ENCODE measurements around the gene PIGV.
"Not testable (repeated sequence)": the region's sequence is repeated elsewhere in the genome, so short reads cannot be mapped to it uniquely, and the experiment has no call there.

PIGV gene

DNA sequence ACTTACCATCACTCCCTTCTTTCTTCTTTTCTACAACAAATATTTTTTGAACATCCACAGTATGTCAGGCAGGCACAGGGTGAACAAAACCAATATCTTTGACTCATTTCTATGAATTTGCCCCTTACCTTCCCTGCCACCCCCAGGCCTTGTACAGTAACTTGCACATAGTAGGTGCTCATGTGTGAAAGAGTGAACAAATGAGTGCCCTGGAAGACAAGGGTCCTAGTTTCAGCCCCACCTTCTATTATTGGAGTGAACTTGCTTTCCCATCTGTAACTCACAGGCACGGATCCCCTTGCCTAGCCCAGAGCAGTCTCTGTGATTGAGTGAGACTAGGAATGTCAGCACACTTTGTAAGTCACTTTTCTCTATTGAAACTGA, 51.6 kb downstream of the PIGV start:
- TF ChIP-seq EZH2phosphoT487 (IDR thresholded peaks at IDR 0.05; ENCODE audit: borderline replicate concordance) = no peak
- TF ChIP-seq, protein P1, sequence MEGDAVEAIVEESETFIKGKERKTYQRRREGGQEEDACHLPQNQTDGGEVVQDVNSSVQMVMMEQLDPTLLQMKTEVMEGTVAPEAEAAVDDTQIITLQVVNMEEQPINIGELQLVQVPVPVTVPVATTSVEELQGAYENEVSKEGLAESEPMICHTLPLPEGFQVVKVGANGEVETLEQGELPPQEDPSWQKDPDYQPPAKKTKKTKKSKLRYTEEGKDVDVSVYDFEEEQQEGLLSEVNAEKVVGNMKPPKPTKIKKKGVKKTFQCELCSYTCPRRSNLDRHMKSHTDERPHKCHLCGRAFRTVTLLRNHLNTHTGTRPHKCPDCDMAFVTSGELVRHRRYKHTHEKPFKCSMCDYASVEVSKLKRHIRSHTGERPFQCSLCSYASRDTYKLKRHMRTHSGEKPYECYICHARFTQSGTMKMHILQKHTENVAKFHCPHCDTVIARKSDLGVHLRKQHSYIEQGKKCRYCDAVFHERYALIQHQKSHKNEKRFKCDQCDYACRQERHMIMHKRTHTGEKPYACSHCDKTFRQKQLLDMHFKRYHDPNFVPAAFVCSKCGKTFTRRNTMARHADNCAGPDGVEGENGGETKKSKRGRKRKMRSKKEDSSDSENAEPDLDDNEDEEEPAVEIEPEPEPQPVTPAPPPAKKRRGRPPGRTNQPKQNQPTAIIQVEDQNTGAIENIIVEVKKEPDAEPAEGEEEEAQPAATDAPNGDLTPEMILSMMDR (conservative IDR thresholded peaks at IDR 0.05; ENCODE audit: low read length) = no peak
- Histone ChIP-seq H3K4me1 (ENCODE audit: insufficient read depth, low read length, poor library complexity, severe bottlenecking) (peaks cover 5% of the 10 kb centered on the region), H3K9ac (ENCODE audit: low read depth, low read length, poor library complexity, severe bottlenecking) (no peak overlapping the region), H3K36me3 (ENCODE audit: insufficient read depth, low read length) (peaks cover 57% of the 10 kb centered on the region; the same call in 1 of the 2 replicates), H3K79me2 (ENCODE audit: insufficient read depth, low read length) (peaks cover 8% of the 10 kb centered on the region; the same call in 1 of the 2 replicates), H3F3A (ENCODE audit: low read depth) (peaks cover 1% of the 10 kb centered on the region; the same call in 1 of the 2 replicates), H3K4me2 (ENCODE audit: low read depth, low read length, poor library complexity, severe bottlenecking) (no peak overlapping the region), H3K27me3 (ENCODE audit: insufficient read depth, low read length, poor library complexity, severe bottlenecking) (no peaks in the 10 kb centered on the region), H4K20me1 (ENCODE audit: insufficient read depth, low read length, poor library complexity, severe bottlenecking) (no peaks in the 10 kb centered on the region), H2AFZ (ENCODE audit: low read length) (no peak overlapping the region), H3K4me3 (ENCODE audit: low read length, poor library complexity, severe bottlenecking) (no peak overlapping the region), H3K9me3 (ENCODE audit: insufficient read depth, low read depth, low read length) (no peaks in the 10 kb centered on the region), H3K9me2 (replicated peaks; ENCODE audit: low read depth, low read length) (no peaks in the 10 kb centered on the region)

DNA sequence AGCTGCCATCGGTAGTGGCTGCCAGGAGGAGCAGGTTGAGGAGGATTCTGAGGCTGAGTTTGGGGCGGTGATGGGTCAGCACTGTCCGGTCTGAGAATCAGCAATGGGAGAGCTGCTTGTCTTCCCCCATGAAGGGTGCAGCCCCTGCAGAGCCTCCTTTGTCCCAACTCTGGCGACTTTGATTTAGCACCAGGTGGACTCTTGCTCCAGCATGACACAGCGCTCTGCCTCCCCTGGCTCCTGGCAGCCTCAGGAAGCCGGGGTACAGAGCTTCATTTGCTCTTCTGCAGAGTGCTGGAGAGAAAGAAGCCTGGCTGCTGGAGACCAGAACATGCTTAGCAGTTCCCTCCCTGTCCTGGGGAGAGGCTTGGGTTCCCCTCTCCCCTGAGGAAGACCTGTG, 52.0 kb downstream of the PIGV start:
- no peak for TF ChIP-seq EZH2phosphoT487 (IDR thresholded peaks at IDR 0.05; ENCODE audit: borderline replicate concordance)
- TF ChIP-seq, protein P1 (conservative IDR thresholded peaks at IDR 0.05; ENCODE audit: low read length) = no peak
- peaks cover under 1% of the 10 kb centered on the region for H3K4me1 ChIP-seq (ENCODE audit: insufficient read depth, low read length, poor library complexity, severe bottlenecking)
- H3K9me3 ChIP-seq (ENCODE audit: insufficient read depth, low read depth, low read length) = no peaks in the 10 kb centered on the region
- no peaks in the 10 kb centered on the region for H4K20me1 ChIP-seq (ENCODE audit: insufficient read depth, low read length, poor library complexity, severe bottlenecking)
- H3K9me2 ChIP-seq (replicated peaks; ENCODE audit: low read depth, low read length) = no peaks in the 10 kb centered on the region
- H3K9ac ChIP-seq (ENCODE audit: low read depth, low read length, poor library complexity, severe bottlenecking) = no peak overlapping the region
- H3K4me3 ChIP-seq (ENCODE audit: low read length, poor library complexity, severe bottlenecking) = no peak overlapping the region
- H2AFZ ChIP-seq (ENCODE audit: low read length) = no peak overlapping the region
- H3K27me3 ChIP-seq (ENCODE audit: insufficient read depth, low read length, poor library complexity, severe bottlenecking) = no peaks in the 10 kb centered on the region
- peaks cover 52% of the 10 kb centered on the region; the same call in 1 of the 2 replicates for H3K36me3 ChIP-seq (ENCODE audit: insufficient read depth, low read length)
- no peak overlapping the region for H3K4me2 ChIP-seq (ENCODE audit: low read depth, low read length, poor library complexity, severe bottlenecking)
- peaks cover 4% of the 10 kb centered on the region; the same call in 1 of the 2 replicates for H3K79me2 ChIP-seq (ENCODE audit: insufficient read depth, low read length)
- no peaks in the 10 kb centered on the region for H3F3A ChIP-seq (ENCODE audit: low read depth)

- no peaks in the 10 kb centered on the region for H3K79me2 ChIP-seq (ENCODE audit: insufficient read depth, low read length)
- no peaks in the 10 kb centered on the region for H4K20me1 ChIP-seq (ENCODE audit: insufficient read depth, low read length, poor library complexity, severe bottlenecking)
- no peak overlapping the region for H3K4me2 ChIP-seq (ENCODE audit: low read depth, low read length, poor library complexity, severe bottlenecking)
- no peak overlapping the region for H3K9ac ChIP-seq (ENCODE audit: low read depth, low read length, poor library complexity, severe bottlenecking)
- no peaks in the 10 kb centered on the region for H3K9me2 ChIP-seq (replicated peaks; ENCODE audit: low read depth, low read length)
- H3K4me3 ChIP-seq (ENCODE audit: low read length, poor library complexity, severe bottlenecking) = no peak overlapping the region
- peaks cover 52% of the 10 kb centered on the region; the same call in 1 of the 2 replicates for H3K36me3 ChIP-seq (ENCODE audit: insufficient read depth, low read length)
- TF ChIP-seq, protein P1 (conservative IDR thresholded peaks at IDR 0.05; ENCODE audit: low read length) = no peak
- no peak for TF ChIP-seq EZH2phosphoT487 (IDR thresholded peaks at IDR 0.05; ENCODE audit: borderline replicate concordance)
- H2AFZ ChIP-seq (ENCODE audit: low read length) = no peak overlapping the region
- H3K9me3 ChIP-seq (ENCODE audit: insufficient read depth, low read depth, low read length) = no peaks in the 10 kb centered on the region
- H3K27me3 ChIP-seq (ENCODE audit: insufficient read depth, low read length, poor library complexity, severe bottlenecking) = no peaks in the 10 kb centered on the region
- H3F3A ChIP-seq (ENCODE audit: low read depth) = no peaks in the 10 kb centered on the region
- H3K4me1 ChIP-seq (ENCODE audit: insufficient read depth, low read length, poor library complexity, severe bottlenecking) = no peaks in the 10 kb centered on the region
These were observed 56.9 kb downstream of the PIGV start for GRCh38 chr1:26844424-26845196.

DNA sequence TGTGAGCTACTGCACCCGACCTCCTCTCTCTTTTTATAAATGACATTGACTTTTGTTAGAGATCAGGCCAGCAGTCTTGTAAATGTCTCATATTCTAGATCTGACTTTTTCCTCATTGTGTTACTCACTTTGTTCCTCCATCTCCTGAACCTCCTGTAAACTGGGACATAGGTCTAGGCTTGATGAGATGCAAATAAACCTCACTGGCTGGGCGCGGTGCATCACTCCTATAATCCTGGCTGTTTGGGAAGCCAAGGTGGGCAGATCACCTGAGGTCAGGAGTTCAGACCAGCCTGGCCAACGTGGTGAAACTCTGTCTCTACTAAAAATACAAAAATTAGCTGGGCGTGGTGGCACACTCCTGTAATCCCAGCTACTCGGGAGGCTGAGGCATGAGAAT, 60.1 kb downstream of the PIGV start:
- not testable (repeated sequence) for H3F3A ChIP-seq (ENCODE audit: low read depth); H4K20me1 ChIP-seq (ENCODE audit: insufficient read depth, low read length, poor library complexity, severe bottlenecking); H3K79me2 ChIP-seq (ENCODE audit: insufficient read depth, low read length); H3K9me2 ChIP-seq (replicated peaks; ENCODE audit: low read depth, low read length); H3K4me1 ChIP-seq (ENCODE audit: insufficient read depth, low read length, poor library complexity, severe bottlenecking); H3K27me3 ChIP-seq (ENCODE audit: insufficient read depth, low read length, poor library complexity, severe bottlenecking); H3K9ac ChIP-seq (ENCODE audit: low read depth, low read length, poor library complexity, severe bottlenecking); H3K4me2 ChIP-seq (ENCODE audit: low read depth, low read length, poor library complexity, severe bottlenecking); H3K9me3 ChIP-seq (ENCODE audit: insufficient read depth, low read depth, low read length); H2AFZ ChIP-seq (ENCODE audit: low read length); H3K4me3 ChIP-seq (ENCODE audit: low read length, poor library complexity, severe bottlenecking)
- peaks cover 62% of the 10 kb centered on the region; the same call in 1 of the 2 replicates for H3K36me3 ChIP-seq (ENCODE audit: insufficient read depth, low read length)

Data from Loucy (cell line).